ENCODE data around the gene SAMD4B.
"Not testable (repeated sequence)": the region's sequence is repeated elsewhere in the genome, so short reads cannot be mapped to it uniquely, and the experiment has no call there.

Gene SAMD4B, protein sequence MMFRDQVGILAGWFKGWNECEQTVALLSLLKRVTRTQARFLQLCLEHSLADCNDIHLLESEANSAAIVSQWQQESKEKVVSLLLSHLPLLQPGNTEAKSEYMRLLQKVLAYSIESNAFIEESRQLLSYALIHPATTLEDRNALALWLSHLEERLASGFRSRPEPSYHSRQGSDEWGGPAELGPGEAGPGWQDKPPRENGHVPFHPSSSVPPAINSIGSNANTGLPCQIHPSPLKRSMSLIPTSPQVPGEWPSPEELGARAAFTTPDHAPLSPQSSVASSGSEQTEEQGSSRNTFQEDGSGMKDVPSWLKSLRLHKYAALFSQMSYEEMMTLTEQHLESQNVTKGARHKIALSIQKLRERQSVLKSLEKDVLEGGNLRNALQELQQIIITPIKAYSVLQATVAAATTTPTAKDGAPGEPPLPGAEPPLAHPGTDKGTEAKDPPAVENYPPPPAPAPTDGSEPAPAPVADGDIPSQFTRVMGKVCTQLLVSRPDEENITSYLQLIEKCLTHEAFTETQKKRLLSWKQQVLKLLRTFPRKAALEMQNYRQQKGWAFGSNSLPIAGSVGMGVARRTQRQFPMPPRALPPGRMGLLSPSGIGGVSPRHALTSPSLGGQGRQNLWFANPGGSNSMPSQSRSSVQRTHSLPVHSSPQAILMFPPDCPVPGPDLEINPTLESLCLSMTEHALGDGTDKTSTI

GRCh38 chr19:39341719-39342604 lies at the start of gene SAMD4B:
Gene SAMD4B (plus strand): TSS chr19:39342421. CDS start chr19:39356894, 14,473 bp downstream.
- DNase-seq: peak; percentile 99

- DNase-seq: no peak
Measured at GRCh38 chr19:39293394-39293793, 48.8 kb upstream of the SAMD4B start.

- DNase-seq: no peak
Measured at GRCh38 chr19:39296055-39296645, 46.1 kb upstream of the SAMD4B start, which contains the start of gene IFNL1. Gene IFNL1 (plus strand): TSS chr19:39296407. CDS start chr19:39296422, 15 bp downstream.

- DNase-seq: no peak
Measured at GRCh38 chr19:39296906-39297305, 45.3 kb upstream of the SAMD4B start.

GRCh38 chr19:39297931-39298634 lies 44.1 kb upstream of the SAMD4B start:
- peak; percentile 27 for DNase-seq

GRCh38 chr19:39299404-39299803 lies 42.8 kb upstream of the SAMD4B start:
- DNase-seq: no peak

- no peak for DNase-seq
Measured at GRCh38 chr19:39299832-39300231, 42.4 kb upstream of the SAMD4B start.

GRCh38 chr19:39301021-39301420 lies 41.2 kb upstream of the SAMD4B start:
- no peak for DNase-seq

GRCh38 chr19:39301562-39301961 lies 40.7 kb upstream of the SAMD4B start:
- no peak for DNase-seq

- DNase-seq: no peak
Measured at GRCh38 chr19:39303373-39304184, 38.6 kb upstream of the SAMD4B start.

DNA sequence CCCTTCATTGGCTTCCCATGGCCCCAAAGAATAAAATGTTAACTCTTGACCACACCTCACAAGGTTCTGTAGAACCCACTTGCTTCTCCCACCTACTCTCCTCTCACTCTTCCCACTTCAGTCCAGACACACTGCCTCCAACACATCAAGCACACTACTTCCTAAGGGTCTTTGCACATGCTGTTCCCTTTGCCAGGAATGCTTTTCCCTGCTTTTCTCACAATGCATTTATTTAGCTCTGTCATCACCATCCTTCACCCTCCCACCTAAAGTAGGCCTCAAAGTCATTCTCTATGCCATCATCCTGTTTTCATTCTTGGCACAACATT lies 38.1 kb upstream of the SAMD4B start:
- DNase-seq: no peak

DNA sequence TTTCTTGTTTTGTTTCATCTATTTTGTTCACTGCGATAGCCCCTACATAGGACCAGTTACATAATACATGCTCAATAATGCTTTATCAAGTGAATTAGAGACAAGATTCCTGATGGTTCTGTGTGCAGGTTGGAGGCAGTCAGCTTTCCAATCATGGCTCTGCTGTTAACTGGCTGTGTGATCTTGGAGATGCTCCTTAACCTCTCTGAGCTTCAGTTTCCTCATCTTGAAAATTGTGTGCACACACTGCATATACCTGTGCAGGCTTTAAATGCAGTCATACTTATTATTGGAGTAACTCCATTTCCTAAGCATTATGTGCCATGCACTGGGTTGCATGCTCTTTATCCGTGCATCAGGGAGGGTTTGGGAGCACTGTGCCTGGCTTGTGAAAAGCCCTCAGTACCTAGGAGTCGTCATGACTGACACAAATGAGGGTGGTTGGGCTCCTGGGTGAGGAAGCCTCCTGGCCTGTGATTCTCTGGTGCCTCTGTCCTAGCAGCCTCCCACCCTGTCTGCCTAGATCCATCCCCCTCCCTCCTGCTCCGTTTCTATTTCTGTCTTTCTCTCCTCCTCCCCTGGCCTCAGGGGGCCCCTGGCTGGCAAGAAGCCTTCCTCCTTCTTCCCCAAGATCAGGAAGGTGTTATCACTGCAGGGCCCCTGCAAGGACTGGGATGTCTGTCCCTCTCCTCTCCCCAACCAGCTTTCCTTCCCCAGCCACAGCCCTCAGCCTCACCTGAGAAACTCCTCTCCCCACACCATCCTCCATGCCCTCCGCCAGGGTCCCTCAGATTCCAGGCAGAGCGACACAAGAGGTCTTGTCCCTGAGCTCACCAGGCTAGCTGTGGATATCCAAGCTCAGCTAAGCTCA lies 37.3 kb upstream of the SAMD4B start:
- DNase-seq: no peak

DNA sequence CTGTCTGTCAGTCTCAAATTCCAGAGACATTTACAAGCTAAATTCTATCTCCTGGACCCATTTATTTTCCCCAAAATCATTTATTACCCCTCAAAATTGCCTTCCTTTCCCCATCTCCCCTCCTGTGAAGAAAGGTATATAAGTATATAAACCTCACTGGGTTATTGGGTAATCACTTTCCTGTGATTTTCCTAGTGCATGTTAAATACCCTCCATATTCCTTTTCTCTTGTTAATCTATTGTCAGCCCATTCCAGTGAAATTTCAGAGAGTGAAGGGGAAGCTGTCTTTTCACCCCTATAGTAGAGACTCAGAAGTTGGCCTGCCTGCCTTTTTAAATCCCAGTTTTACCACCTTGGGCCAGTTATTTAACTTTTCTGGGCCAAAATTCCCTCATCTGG lies 36.1 kb upstream of the SAMD4B start:
- no peak for DNase-seq

DNA sequence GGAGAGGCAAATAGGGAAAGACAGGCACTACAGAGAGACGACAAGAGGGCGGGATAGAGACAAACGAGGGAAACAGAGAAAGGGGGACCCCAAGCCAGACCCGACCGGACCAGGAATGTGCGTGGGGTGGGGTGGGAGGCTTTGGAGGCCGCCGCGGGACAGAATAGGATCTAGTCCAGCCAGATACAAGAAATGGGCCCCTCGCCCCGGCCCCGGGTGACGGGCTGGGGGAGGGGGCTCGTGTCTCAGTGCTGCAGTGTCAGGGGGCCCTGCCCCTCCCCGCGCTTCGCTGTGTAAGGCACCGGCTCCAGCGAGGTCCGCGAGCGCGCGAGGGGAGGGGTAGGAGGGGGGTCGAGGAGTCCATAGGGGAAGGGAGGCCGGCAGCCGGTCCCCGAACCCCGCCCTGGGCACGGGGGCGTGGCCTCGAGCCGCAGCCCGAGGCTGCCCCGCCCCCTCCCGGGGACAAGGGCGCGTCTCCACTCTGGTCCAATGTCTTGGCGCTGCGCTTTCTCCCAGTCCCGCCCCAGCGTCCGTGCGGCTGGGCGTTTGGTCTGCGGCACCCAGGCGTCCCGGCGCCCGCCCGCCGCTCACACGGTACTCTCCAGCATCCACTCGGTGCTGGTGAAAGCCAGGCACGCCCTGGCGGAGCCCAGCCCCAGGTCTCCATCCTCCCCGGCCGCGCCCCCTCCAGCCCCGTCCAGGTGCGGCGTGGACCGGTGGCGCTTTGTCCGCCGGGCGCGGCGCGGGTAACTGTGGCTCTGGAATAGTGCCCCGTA lies 35.0 kb upstream of the SAMD4B start:
- DNase-seq: no peak

- no peak for DNase-seq
Measured at GRCh38 chr19:39307822-39308530, 34.2 kb upstream of the SAMD4B start.

DNA sequence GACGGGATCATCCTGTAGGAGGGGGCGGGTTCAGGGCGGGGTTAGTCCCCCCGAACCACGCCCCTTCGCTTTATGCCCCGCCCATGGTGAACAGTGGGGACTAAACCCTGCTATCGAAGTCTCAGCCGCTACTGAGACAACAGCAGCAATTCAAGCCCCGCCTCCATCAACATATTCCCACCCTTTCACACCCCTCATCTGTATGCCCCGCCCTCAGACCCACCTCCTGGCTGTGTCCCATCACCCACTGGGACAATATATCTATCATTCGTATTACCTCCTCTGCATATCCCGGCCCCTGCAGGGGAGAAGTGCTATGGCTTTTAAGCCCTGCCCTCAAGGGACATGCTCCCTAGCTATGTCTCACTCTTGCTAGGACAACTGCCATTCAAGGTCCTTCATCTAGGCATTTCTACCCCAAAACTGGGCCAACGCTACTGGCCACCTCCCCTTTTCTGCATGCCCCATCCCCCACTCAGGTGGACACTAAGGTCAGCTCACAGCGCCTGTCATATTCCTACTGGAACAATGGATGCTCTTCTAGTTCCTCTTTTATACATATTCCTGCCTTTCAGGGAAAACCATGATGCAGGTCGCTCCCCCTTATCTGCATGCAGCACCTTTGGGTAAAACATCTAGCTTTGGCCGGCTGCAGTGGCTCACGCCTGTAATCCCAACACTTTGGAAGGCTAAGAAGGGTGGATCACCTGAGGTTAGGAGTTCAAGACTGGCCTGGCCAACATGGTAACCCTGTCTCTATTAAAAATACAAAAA lies 33.5 kb upstream of the SAMD4B start:
- DNase-seq: peak; percentile 17

- DNase-seq: not testable (repeated sequence)
Measured at GRCh38 chr19:39309305-39309670, 32.9 kb upstream of the SAMD4B start.
